AG20443 (cell line): ENCODE results near the gene STRIT1.
"Not testable (repeated sequence)": the region's sequence is repeated elsewhere in the genome, so short reads cannot be mapped to it uniquely, and the experiment has no call there.

Experiments
- DNase-seq: peaks from one replicate; pipeline ENCODE4 v3.0.0; 2012; ENCODE audit warnings: low spot score, mixed read lengths

The STRIT1 gene

GRCh38 chr3:155313300-155313699, 19.8 kb upstream of the STRIT1 start:
- no peak for DNase-seq

GRCh38 chr3:155312781-155313180, 19.3 kb upstream of the STRIT1 start:
- no peak for DNase-seq

DNA sequence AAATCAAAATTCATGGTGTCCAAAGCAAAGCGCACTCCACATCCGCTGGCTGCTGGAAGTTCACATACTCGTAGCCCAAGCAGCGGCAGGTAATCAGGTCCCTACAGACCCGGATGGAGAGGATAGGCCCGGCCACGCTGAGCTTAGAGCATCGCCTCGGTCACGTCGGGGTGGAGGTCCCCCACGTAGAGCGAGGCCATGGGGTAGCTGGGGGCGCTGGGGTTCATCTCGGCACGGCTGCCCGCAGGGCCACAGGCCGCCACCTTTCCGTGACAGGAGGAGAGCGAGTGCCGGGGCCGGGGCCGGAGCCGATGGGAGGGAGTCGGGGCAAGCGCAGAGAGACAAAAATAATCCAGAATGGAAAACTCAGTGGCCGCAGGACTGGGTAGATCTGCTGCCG, 16.1 kb upstream of the STRIT1 start:
- no peak for DNase-seq

DNA sequence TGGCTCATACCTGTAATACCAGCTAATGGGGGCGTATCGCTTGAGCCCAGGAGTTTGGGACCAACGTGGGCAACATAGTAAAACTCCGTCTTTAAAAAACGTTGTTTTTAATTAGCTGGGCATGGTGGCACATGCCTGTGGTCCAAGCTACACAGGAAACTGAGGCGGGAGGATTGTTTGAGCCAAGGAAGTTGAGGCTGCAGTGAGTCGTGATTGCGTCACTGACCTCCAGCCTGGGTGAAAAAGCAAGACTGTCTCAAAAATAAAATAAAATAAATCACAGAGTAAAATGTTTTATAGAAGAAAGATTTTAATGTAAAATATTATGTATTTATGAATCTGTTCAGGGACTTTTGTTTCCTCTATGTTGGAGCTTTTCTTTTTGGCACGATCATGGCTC, 15.3 kb upstream of the STRIT1 start:
- no peak for DNase-seq

DNA sequence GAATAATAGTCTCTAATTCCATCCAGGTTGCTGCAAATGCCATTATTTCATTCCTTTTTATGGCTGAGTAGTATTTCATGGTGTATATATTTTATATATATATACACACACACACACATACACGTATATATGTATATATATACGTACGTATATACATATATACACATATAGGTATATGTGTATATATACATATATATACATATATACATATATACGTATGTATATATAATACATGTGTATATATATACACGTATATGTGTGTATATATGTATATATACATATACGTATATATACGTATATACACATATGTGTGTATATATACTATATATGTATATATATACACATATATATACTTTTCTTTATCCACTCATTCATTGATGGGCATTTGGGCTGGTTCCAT, 13.7 kb upstream of the STRIT1 start:
- no peak for DNase-seq

DNA sequence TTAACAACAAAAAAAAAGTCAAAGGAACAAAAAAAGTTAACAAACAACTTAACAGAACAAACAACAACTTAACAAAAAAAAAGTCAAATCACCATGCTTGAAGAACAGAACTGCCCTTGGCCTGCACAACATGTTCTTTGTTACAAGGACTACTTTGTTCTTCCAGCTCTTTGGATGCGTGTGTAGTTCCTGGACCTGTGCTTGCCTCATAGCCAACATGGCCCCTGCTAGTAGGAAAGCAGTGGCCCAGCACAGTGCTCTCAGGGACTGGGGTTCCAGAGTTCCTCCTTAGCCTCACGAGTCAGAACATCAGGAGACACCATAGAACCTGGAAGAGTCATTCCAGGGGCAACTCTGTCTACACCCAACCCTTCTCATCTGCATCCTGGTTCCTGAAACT, 10.9 kb upstream of the STRIT1 start:
- no peak for DNase-seq

DNA sequence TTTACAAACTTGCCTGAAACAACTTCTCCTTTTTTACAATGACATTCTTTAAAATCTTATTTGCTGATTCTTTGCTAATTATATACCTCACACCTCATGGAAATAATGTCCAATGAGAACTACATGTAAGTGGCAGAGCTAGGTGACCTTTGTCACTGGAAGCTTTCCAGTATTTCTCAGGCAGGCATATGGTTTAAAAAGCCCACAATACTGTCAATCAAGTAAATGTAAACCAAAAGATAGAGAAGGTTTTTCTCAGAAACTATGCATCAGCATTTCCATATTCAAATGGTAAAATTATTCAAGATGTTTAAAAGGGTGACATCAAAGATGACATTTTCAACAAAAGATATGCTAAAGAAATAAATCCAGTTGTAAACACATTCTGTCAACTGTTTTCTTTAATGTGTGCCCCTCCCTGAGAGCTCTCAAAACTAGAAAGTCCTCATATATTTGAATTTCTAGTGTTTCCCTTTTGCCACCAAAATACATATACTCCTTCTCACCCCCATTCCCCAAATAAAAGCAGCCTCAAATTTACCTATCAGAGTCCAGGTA, 10.1 kb upstream of the STRIT1 start:
- no peak for DNase-seq

DNA sequence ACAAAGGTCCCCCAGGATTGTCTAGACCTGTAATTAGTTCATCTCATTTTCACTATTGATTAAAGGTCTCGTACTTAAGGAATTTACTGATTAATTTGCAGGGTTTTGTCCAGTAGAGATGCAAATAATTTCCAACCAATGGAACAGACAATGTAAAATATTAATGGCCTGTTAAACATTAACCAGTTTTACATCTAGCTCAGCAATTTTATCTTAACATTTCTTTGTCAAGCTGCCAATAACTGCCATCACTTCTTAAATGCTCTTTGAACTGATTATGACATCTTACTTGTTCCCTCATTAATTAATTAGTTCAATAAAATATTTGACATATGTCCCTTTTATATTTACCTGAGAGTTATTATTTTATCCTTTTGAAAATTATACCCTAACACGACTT, 9.4 kb upstream of the STRIT1 start:
- DNase-seq = no peak

DNA sequence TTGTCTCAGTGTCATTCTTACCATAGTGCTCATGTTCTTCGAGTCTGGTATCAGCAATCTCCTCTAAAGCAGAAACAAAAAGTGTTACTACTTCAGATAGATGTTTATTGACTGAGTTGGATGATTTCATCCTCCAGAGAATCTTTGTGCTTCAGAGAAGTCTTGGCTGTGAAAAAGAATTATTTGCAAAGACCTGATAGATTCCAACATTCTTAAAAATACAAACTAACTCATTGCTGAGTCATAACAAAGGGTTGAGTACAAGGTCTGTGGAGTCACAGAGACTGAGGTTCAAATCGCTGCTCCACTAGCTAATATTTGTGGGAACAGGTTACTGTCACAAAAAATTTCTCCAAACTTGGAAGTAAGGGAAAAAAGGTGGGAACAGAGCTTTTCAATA, 9.0 kb upstream of the STRIT1 start:
- peak; percentile 32 for DNase-seq

GRCh38 chr3:155297100-155297499, 3.6 kb upstream of the STRIT1 start:
- no peak for DNase-seq

- DNase-seq = no peak
These were observed 2.9 kb upstream of the STRIT1 start for GRCh38 chr3:155296413-155296812.

DNA sequence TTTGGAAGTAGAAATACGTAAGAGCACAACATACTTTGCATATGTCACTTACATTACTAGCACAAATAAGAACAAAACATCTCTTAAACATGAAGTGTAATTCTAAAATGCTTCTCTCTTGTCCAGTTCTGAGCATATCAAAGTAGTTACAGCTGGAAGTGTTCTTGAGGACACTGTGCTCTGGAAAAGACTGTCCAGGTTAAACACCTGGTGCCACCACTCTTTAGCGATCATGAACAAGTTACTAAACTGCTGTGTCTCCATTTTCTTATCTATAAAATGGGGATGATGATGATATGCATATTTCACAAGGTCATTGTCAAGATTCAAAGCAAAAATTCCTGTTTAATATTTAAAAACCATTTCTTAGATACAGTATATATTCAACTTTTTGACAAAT, 790 bp downstream of the STRIT1 start:
- no peak for DNase-seq

GRCh38 chr3:155292133-155292532, 1.4 kb downstream of the STRIT1 start:
- peak; percentile 11 for DNase-seq

GRCh38 chr3:155286736-155287135, 6.7 kb downstream of the STRIT1 start:
- no peak for DNase-seq

GRCh38 chr3:155285936-155286335, 7.5 kb downstream of the STRIT1 start:
- DNase-seq = no peak

DNA sequence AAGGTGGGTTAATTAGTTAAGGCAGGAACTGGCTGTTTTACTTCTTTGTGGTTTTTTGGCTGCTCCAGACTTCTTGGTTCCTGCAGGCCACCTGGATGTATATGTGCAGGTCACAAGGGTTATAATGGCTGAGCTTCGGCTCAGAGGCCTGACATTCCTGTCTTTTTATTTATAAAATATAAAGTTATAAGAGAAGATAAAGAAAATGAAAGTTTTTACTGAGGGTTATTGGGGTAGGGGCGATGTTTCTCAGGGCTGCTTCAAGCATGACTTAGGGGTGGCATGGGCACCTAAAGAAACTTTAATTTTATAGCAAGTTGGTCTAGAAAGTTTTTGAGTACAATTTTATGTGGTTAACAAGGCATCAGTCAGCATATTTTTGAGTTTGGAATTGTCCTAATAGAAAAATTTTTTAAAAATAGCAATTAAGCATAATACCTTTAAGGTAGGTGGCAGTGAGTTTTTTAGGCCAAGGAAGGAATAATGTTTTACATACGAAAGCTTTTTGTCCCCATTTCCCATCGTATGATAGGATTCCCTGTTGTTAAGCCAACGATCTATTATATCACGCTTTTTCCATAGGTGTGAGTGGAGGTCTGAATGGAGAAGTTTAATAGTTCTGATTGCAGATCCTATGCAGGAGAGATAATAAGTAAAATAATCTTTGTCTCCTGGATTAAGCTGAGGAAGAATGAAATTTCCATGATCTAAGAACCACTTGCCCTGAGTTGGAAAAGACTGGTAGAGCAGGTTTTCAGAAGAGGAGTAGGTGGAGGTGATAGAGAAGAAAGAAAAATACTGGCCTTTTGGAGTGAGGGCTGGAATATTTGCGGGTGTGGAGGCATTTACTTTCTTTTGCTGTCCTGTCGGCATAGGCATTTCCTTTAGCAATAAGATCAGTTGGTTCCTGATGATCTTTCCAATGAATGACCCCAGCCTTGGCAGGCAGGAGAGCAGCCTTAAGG, 10.1 kb downstream of the STRIT1 start:
- no peak for DNase-seq

- peak; percentile 18 for DNase-seq
These were observed 10.9 kb downstream of the STRIT1 start for GRCh38 chr3:155282385-155283091.

GRCh38 chr3:155281912-155282311, 11.6 kb downstream of the STRIT1 start:
- DNase-seq = no peak

- DNase-seq = not testable (repeated sequence)
These were observed 17.4 kb downstream of the STRIT1 start for GRCh38 chr3:155276089-155276488.

DNA sequence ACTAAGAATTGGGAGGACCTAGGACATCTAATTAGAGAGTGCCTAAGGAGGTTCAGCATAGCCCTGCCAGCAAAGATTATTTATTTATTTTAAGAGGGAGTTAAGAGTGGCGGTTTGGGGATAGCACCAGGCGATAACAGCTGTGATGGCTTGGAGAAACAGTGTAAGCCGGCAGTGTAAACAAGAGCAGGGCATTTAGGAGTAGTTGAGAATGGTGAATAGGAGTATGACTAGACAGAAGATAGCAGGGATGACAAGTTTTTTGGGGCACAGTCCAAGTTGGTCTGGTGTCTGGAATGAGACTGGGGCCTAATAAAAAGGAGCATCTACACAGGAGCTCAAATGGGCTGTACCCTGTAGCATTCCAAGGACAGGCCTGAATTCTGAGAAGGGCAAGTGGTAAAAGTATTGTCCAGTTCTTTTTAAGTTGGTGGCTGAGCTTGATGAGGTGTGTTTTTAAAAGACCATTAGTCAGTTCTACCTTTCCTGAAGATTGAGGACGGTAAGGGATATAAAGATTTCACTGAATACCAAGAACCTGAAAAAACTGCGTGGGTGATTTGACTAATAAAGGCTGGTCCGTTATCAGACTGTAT, 18.2 kb downstream of the STRIT1 start:
- not testable (repeated sequence) for DNase-seq

DNA sequence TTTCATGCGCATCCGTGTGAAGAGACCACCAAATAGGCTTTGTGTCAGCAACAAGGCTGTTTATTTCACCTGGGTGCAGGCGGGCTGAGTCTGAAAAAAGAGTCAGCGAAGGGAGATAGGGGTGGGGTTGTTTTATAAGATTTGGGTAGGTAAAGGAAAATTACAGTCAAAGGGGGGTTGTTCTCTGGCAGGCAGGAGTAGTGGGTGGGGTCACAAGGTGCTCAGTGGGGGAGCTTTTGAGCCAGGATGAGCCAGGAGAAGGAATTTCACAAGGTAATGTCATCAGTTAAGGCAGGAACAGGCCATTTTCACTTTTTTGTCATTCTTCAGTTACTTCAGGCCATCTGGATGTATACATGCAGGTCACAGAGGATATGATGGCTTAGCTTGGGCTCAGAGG, 19.0 kb downstream of the STRIT1 start:
- DNase-seq = not testable (repeated sequence)

GRCh38 chr3:155271343-155271613, 22.2 kb downstream of the STRIT1 start:
- no peak for DNase-seq
